ENCODE data around the gene CPEB2. TPM values are rescaled to one million over a fixed set of nuclear protein-coding genes. Genes with fewer than 3 reads are reported as not detected.

The CPEB2 gene
- total and polyA plus RNA-seq, 9 of the 15 experiments (the other 6 are each of a cell fraction or from before 2014, with no cell fraction given): 0.39 to 3.0 (median 1.4) TPM

- TF ChIP-seq CHD7 (IDR thresholded peaks at IDR 0.05; ENCODE audit: low read depth, low read length): no peak
- TF ChIP-seq ZNF639 (CRISPR knock-in tag; conservative IDR thresholded peaks at IDR 0.05 in 1 of 2, IDR thresholded peaks at IDR 0.05 in 1 of 2): peak in 1 of 2 experiments; percentile 88; a peak in 1 of 4 replicates
- no peak for TF ChIP-seq SMAD2 (IDR thresholded peaks at IDR 0.05; ENCODE audit: low read depth, low read length)
- no peak for TF ChIP-seq E4F1 (CRISPR knock-in tag; IDR thresholded peaks at IDR 0.05; ENCODE audit: borderline replicate concordance)
- TF ChIP-seq ZSCAN29 (IDR thresholded peaks at IDR 0.05): no peak
- TF ChIP-seq SIX5 (IDR thresholded peaks at IDR 0.05; ENCODE audit: borderline replicate concordance in 1 of 2, insufficient read depth in 1 of 2, low read depth in 1 of 2, low read length in 2 of 2): no peak
- TF ChIP-seq RB1 (IDR thresholded peaks at IDR 0.05; ENCODE audit: low read depth): peak; percentile 75
- TF ChIP-seq EZH2 (IDR thresholded peaks at IDR 0.05; ENCODE audit: borderline replicate concordance, low read depth, low read length): no peak
- TF ChIP-seq GTF2B (IDR thresholded peaks at IDR 0.05; ENCODE audit: extremely low read depth, insufficient read length): no peak
These were observed at the start of gene CPEB2 (continued) for GRCh38 chr4:15001869-15002658.
